HT-29 (cell line): ENCODE measurements around the gene POU3F3. TPM values are rescaled to one million over a fixed set of nuclear protein-coding genes. Genes with fewer than 3 reads are reported as not detected.

Experiments
- DNase-seq: peaks from one replicate; pipeline ENCODE4 v3.0.0-alpha.2; 2015; ENCODE audit warnings: low spot score
- total RNA-seq: library from RNA; depleted of rRNA; stranded (reverse); fragments of >200 nt; shearing (Covaris generic); gene quantifications from 2 replicates; pipeline ENCODE4 v1.2.3, GENCODE V29; 2014

POU3F3 gene
- total RNA-seq, 1 experiment from 2014 or later = not detected

DNA sequence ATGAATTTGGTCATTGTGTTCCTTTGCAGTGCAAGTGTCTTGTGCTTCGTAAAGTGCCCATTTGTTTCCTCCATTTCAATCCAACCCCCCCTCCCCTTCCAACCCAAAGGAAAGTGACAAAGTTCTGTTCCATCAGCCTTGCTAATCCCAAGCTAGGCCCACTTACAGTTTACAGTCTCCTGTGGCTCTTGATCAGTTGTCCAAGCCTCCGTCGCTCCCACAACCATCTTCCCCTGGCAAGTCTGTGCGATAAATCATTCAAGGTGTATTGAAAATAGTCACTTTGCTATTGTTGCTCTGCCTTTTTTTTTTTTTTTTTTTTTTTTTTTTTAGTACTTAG is 6.5 kb downstream of the POU3F3 start:
- DNase-seq = no peak

DNA sequence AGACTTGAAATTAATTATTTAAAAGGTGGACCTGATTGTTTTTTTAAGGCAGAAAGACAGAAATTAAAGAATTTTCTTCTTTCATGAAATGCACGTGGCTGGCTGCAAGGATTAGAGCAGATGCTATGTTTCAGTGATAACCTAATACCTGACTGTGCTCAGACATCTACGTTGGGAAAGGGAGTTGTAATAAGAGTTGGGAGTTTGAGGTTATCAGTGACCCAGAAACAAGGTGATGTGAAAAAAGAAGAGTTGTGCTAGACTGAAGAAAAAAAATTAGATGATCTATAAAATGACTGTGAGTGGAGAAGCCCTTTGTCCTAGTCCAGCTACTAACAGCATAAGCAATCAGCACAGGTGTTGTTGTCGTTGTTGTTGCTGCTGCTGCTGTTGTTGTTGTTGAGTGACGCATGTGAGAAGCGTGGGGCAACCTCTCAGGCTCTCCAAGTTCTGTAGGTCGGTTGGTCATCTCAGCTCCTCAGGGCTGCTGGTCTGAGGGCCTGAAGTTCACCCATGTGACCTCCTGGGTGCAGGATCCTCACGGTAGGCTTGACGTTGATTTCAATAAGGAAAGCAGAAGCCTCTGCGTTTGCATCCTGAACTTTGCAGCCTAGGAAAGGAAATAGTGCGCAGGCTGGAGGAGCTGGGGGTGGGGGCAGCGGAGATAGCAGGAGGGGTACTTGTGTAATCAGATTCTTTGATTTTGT is 7.6 kb downstream of the POU3F3 start:
- DNase-seq = no peak

DNA sequence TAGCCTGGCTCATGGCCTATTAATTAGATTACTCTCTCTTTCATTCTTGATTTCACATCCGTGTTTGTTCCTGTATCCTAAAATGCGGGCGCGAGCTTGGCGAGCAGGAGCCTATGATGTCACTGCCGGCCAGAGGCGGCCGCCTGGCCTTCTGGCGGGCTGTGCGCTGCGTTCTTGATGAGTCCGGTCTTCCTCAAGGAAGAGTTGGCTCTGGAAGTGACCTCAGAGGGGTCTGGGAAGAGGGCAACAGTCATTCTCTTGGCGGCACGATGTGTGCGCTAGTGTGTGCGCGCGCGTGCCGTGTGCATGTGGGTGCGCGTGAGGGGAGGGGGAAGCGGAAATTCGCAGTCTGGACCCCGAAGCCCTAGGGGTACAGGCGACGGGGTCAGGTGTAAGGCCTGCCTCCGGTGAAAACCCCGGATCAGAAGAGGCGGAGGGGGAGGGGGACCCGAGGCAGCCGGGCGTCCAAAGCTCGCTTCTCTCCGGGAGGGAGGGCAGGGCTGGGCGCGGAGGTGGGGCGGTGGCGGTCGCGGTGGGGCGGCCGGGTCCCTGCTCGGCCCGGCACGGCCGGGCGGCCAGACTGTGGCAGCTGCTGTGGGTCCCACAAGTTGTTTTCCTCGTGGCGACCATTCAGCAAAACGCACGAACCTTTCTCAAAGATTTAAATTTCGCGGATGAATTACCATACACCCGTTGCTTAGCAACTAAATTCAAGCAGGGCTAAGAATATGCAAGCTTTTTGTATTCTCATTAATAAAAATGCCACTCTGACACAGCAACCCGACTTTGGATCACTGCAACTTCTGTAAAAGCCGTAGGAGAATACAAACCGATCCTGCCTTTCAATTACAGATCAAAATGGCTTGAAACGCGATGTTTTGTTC is 8.4 kb downstream of the POU3F3 start:
- no peak for DNase-seq

GRCh38 chr2:104863146-104863467 is 9.2 kb downstream of the POU3F3 start:
- DNase-seq = no peak

DNA sequence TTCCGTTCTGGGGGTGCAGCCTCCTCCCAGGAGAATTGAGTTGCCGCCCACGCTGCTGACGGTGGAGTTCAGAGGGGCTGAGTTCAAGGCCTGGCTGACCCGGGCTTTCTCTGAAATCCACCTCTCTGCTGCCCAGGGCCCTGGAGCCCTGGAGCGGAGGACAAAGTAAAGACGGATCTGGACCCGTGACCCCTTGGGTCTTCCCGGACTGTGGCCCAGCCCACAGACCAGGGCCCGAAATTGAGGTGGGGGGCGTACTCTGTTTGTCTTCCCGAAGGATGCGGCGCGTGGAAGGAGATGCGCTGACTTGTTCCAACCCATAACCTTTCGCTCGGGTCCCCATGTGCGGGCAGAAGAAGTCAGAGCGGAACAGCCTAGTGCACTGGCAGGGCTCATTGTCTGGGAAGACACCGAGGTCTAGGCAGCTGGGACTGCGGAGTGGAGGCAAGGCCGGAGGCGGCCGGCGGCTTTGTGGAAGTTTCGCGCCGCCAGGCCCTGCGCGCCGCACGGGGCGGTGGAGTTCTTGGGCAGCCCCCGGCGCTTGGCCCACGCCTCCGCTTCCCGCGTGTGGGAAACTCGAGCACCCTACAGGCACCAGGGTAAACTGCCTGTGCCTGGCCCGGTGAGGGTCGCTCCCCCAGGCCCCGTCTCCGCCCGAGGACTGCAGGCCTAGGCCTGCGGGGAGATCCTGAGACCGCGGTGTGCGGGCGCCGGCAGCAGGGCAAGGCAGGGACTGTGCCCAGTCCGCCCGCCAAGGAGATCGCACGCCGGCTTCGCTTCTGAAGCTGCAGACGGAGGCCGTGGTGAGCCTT is 9.8 kb downstream of the POU3F3 start:
- DNase-seq = no peak

GRCh38 chr2:104864280-104865095 is 10.6 kb downstream of the POU3F3 start:
- DNase-seq = no peak

DNA sequence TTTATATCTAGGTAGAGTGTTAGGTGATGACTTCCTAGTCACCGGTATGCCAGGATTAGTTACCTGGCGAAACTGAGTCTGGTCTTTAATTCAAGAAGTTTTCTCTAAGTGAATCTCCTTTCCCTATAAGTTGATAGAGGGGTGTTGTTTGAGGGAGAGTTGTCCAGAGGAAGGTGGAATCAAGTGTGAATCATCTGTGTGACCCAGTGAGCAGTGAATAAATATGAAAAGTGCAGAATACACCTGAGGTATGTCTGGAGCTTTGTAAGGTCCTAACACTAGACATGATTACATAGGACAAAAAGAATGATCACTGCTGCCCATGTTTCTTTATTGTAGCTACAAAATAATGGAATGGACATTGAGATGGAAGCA is 11.2 kb downstream of the POU3F3 start:
- DNase-seq = no peak

GRCh38 chr2:104866122-104866864 is 12.4 kb downstream of the POU3F3 start:
- DNase-seq = no peak

GRCh38 chr2:104866883-104867812 is 13.2 kb downstream of the POU3F3 start:
- no peak for DNase-seq

GRCh38 chr2:104867813-104868504 is 14.0 kb downstream of the POU3F3 start:
- no peak for DNase-seq

DNA sequence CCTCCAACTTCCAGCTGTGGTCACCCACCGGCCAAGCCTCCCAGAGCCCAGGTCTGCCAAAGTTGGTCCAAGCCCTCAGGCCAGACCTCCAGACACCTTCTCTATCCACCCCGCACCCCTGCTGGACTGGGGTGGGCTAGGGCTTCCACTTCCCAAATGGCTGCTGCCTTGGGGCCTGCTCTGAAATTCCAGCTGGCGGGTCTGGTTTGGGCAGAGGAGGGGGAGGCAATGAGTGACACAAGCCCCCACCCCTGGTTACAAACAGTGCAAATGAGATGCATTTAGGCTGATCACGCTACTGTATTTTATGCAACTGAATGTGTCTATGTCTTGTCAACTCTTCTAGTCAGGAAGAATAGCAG is 14.6 kb downstream of the POU3F3 start:
- no peak for DNase-seq

- no peak for DNase-seq
Measured at GRCh38 chr2:104870100-104870975, 16.4 kb downstream of the POU3F3 start.

GRCh38 chr2:104871649-104871971 is 17.7 kb downstream of the POU3F3 start:
- DNase-seq = no peak

DNA sequence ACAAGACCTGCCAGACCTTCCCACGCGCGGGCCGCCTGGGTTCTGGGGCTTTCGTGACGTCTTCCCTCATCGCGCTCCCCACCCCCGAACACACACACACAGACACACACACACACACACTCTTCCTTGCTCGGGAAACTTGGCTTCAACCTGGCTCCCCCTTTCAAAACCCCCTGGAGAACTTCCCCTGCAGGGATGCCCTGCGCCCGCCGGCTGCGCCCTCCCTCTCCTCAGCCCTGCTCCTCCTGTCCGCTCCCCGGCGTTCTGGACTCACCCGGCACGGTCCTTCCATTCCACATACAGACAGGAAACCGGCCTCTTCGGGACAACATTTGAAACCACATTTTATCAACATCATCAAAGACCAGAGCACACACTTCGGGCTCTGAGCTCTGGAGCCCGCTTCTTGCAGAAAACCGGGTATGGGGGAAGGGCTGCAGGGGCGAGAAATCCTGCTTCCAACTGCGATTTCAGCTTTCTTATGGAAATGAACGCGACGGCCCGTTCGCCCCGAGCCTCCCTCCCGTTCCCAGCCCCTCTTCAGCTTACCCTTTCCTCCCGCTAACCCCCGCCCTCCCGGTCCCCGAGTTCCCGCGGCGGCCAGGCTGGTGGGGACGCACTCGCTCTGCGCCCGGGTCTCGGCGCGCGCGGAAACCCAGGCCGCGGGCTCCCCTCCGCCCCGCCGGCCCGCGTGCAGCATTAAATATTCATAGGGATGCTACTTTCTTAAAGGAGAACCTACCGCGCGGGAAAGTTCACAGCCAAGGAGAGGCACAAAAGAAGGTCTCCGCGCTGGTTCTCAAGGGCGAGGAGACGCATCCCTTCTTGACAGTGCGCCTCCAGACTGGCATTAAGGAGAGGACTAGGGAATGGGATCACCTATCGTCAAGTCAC is 18.3 kb downstream of the POU3F3 start:
- DNase-seq = no peak

- DNase-seq = peak; percentile 82
Measured at GRCh38 chr2:104872866-104873688, 19.2 kb downstream of the POU3F3 start.

DNA sequence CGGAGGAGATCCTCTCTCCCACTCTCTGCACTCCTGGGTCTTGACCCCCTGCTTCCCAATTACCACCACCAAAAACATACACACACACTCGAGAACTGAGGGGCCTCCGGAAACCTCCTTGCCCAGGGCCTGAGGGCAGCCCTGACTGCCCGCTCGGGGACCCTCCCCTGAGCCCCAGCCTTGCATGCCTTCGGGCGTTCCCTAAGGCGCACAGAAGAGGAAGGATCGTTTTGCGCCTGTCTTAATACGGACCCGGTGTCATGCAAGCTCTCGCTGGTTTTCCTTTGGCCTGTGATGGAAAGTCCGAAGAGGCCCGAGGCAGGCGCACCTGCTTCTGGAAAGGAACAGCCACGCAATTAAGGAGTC is 19.8 kb downstream of the POU3F3 start:
- no peak for DNase-seq
